ENCODE results near the gene ZGLP1.
A peak's percentile ranks its signal among the peaks of the same experiment; 100 is the strongest.

Gene ZGLP1

DNA sequence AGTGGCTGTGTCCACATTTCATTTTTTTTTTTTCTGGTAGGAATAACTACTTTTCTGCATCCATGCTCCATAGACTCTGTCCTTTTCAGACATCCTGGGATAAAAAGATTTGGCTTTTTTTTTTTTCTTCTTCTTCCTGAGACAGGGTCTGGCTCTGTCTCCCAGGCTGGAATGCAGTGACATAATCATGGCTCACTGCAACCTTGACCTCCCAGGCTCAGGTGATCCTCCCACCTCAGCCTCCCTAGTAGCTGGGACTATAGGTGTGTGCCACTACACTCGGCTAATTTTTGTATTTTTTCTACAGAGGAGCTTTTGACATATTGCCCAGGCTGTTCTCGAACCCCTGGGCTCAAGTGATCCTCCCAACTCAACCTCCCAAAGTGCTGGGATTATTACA is 33.9 kb upstream of the ZGLP1 start:
- H3K27ac ChIP-seq (ENCODE audit: low read length) = no peak overlapping the region
- TF ChIP-seq EZH2 (IDR thresholded peaks at IDR 0.05; ENCODE audit: borderline replicate concordance, low read depth, low read length, severe bottlenecking) = no peak
- TF ChIP-seq, protein P1, sequence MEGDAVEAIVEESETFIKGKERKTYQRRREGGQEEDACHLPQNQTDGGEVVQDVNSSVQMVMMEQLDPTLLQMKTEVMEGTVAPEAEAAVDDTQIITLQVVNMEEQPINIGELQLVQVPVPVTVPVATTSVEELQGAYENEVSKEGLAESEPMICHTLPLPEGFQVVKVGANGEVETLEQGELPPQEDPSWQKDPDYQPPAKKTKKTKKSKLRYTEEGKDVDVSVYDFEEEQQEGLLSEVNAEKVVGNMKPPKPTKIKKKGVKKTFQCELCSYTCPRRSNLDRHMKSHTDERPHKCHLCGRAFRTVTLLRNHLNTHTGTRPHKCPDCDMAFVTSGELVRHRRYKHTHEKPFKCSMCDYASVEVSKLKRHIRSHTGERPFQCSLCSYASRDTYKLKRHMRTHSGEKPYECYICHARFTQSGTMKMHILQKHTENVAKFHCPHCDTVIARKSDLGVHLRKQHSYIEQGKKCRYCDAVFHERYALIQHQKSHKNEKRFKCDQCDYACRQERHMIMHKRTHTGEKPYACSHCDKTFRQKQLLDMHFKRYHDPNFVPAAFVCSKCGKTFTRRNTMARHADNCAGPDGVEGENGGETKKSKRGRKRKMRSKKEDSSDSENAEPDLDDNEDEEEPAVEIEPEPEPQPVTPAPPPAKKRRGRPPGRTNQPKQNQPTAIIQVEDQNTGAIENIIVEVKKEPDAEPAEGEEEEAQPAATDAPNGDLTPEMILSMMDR (IDR thresholded peaks at IDR 0.05; ENCODE audit: borderline replicate concordance, extremely low read depth, low read length, poor library complexity, severe bottlenecking) = no peak
- no peak for ATAC-seq (ENCODE audit: insufficient read depth, low read depth)
- no peak overlapping the region for H3K4me2 ChIP-seq (ENCODE audit: insufficient read depth, low read length)
- H3K9me3 ChIP-seq (ENCODE audit: insufficient read depth, low read length, severe bottlenecking) = no peaks in the 10 kb centered on the region
- no peak for DNase-seq
- H3K4me3 ChIP-seq (ENCODE audit: low read depth in 1 of 2, low read length in 2 of 2) = no peak overlapping the region
- H3K79me2 ChIP-seq (ENCODE audit: insufficient read depth, low read length) = peaks cover 2% of the 10 kb centered on the region; the same call in 1 of the 2 replicates
- H3K36me3 ChIP-seq (ENCODE audit: insufficient read depth, low read length) = no peaks in the 10 kb centered on the region
- H2AFZ ChIP-seq (ENCODE audit: low read depth, low read length) = no peak overlapping the region
- peaks cover 24% of the 10 kb centered on the region for H3K4me1 ChIP-seq (ENCODE audit: insufficient read depth, low read length)
- H4K20me1 ChIP-seq (ENCODE audit: insufficient read depth, low read length) = no peaks in the 10 kb centered on the region
- H3K9ac ChIP-seq (ENCODE audit: low read depth, low read length) = no peak overlapping the region
- H3K27me3 ChIP-seq (ENCODE audit: insufficient read depth, low read length, poor library complexity) = no peaks in the 10 kb centered on the region

DNA sequence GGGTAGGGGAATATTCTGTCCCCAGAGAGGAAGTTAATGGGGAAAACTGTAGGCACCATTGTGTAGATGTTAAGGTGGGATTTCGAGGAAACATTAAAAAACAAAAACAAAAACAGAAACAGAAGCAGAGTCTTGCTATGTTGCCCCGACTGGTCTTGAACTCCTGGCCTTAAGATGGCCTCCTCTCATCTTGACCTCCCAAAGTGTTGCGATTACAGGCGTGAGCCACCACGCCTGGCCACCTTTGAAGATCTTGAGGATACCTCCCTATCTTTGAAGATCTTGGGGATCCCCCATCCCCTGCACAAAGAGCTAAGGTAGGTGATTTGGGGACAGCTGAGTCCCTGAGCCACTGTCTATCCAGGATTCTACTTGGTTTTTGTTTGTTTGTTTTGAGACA is 30.4 kb upstream of the ZGLP1 start:
- H3K9me3 ChIP-seq (ENCODE audit: insufficient read depth, low read length, severe bottlenecking) = no peaks in the 10 kb centered on the region
- H3K4me2 ChIP-seq (ENCODE audit: insufficient read depth, low read length) = peak overlapping the region; percentile 77
- peak overlapping the region in 1 of 2 experiments; percentile 64; a peak in 3 of 4 replicates for H3K4me3 ChIP-seq (ENCODE audit: low read depth in 1 of 2, low read length in 2 of 2)
- no peak for DNase-seq
- H2AFZ ChIP-seq (ENCODE audit: low read depth, low read length) = peak overlapping the region; percentile 95
- H3K4me1 ChIP-seq (ENCODE audit: insufficient read depth, low read length) = peaks cover 28% of the 10 kb centered on the region
- peaks cover 6% of the 10 kb centered on the region for H3K36me3 ChIP-seq (ENCODE audit: insufficient read depth, low read length)
- peak overlapping the region; percentile 61 for H3K9ac ChIP-seq (ENCODE audit: low read depth, low read length)
- no peak for ATAC-seq (ENCODE audit: insufficient read depth, low read depth)
- TF ChIP-seq EZH2 (IDR thresholded peaks at IDR 0.05; ENCODE audit: borderline replicate concordance, low read depth, low read length, severe bottlenecking) = no peak
- TF ChIP-seq, protein P1 (IDR thresholded peaks at IDR 0.05; ENCODE audit: borderline replicate concordance, extremely low read depth, low read length, poor library complexity, severe bottlenecking) = no peak
- peaks cover 9% of the 10 kb centered on the region for H3K79me2 ChIP-seq (ENCODE audit: insufficient read depth, low read length)
- no peaks in the 10 kb centered on the region for H3K27me3 ChIP-seq (ENCODE audit: insufficient read depth, low read length, poor library complexity)
- no peaks in the 10 kb centered on the region for H4K20me1 ChIP-seq (ENCODE audit: insufficient read depth, low read length)
- H3K27ac ChIP-seq (ENCODE audit: low read length) = peak overlapping the region; percentile 88

DNA sequence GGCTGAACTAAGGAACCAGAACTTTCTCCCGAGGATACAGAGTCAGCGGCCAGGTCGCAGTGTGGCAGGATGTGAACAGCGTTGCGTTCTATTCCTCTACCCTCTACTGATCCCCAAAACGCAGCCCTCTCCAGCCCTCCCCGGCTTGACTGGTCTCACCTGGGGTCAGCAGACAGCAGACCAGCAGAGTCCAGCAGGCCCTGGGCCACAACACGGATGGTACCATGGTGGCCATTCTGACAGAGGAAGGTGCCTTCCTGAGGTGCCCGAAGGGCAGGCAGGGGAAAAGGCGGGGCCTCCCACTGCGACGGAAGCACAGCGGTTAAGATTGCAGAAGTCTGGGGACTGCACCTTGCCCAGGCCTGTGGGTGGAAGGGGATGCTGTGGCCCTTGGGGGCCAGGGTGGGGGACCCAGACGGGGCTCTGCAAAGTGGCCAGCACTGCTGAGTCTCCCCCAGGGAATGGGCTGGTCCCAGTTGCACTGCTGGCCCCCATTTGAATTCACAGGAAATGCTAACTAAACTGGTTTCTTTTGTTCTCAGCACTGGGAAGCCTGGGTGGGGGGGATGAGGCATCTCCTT is 29.9 kb upstream of the ZGLP1 start, which contains the start of gene ICAM3:
TSS of gene ICAM3 (minus strand) at position 245 of the 581 bp plus-strand sequence. CDS start at position 235, 10 bp downstream.
- H3K9me3 ChIP-seq (ENCODE audit: insufficient read depth, low read length, severe bottlenecking) = no peaks in the 10 kb centered on the region
- DNase-seq (peak; percentile 81), ATAC-seq (ENCODE audit: insufficient read depth, low read depth) (peak; percentile 96)
- H3K36me3 ChIP-seq (ENCODE audit: insufficient read depth, low read length) = peaks cover 9% of the 10 kb centered on the region
- H3K79me2 ChIP-seq (ENCODE audit: insufficient read depth, low read length) = peaks cover 14% of the 10 kb centered on the region
- no peak for TF ChIP-seq EZH2 (IDR thresholded peaks at IDR 0.05; ENCODE audit: borderline replicate concordance, low read depth, low read length, severe bottlenecking)
- TF ChIP-seq, protein P1 (IDR thresholded peaks at IDR 0.05; ENCODE audit: borderline replicate concordance, extremely low read depth, low read length, poor library complexity, severe bottlenecking) = no peak
- peaks cover 32% of the 10 kb centered on the region for H3K4me1 ChIP-seq (ENCODE audit: insufficient read depth, low read length)
- peak within 1 kb of the TSS; percentile 4 to 64; a peak in 3 of 4 replicates for H3K4me3 ChIP-seq (ENCODE audit: low read depth in 1 of 2, low read length in 2 of 2)
- H2AFZ ChIP-seq (ENCODE audit: low read depth, low read length) = peak within 1 kb of the TSS; percentile 95
- peak within 1 kb of the TSS; percentile 88 for H3K27ac ChIP-seq (ENCODE audit: low read length)
- peak within 1 kb of the TSS; percentile 61 for H3K9ac ChIP-seq (ENCODE audit: low read depth, low read length)
- no peaks in the 10 kb centered on the region for H4K20me1 ChIP-seq (ENCODE audit: insufficient read depth, low read length)
- H3K27me3 ChIP-seq (ENCODE audit: insufficient read depth, low read length, poor library complexity) = no peaks in the 10 kb centered on the region
- peak within 1 kb of the TSS; percentile 77 for H3K4me2 ChIP-seq (ENCODE audit: insufficient read depth, low read length)

Measured in DND-41 (cell line).